KOPT-K1 (cell line): ENCODE results near the gene FREM3.
"Not testable (repeated sequence)": the region's sequence is repeated elsewhere in the genome, so short reads cannot be mapped to it uniquely, and the experiment has no call there.

Experiments used
- H3K27ac ChIP-seq: fragments of 200-600 bp; sonication (generic); 2 replicates; pipeline ENCODE4 v1.5.1; 2016; ENCODE audit warnings: antibody characterized with exemption, mild to moderate bottlenecking, low read depth, low read length; ENCODE audit not compliant: poor library complexity, severe bottlenecking
- H3K36me3 ChIP-seq: fragments of 200-600 bp; sonication (generic); 2 replicates; pipeline ENCODE4 v1.5.1; 2017; ENCODE audit warnings: antibody characterized with exemption, mild to moderate bottlenecking, low read length, moderate library complexity; ENCODE audit not compliant: insufficient read depth
- H3K9me3 ChIP-seq: fragments of 200-600 bp; sonication (generic); 2 replicates; pipeline ENCODE4 v1.5.1; 2017; ENCODE audit warnings: antibody characterized with exemption, low read length, mild to moderate bottlenecking; ENCODE audit not compliant: insufficient read depth, poor library complexity, severe bottlenecking

Gene FREM3

GRCh38 chr4:143575331-143575730, 125.1 kb downstream of the FREM3 start:
- Histone ChIP-seq H3K36me3 (no peaks in the 10 kb centered on the region), H3K9me3 (no peaks in the 10 kb centered on the region), H3K27ac (no peak overlapping the region)

GRCh38 chr4:143564472-143564871, 136.0 kb downstream of the FREM3 start:
- Histone ChIP-seq H3K27ac (no peak overlapping the region), H3K9me3 (peaks cover 10% of the 10 kb centered on the region), H3K36me3 (no peaks in the 10 kb centered on the region)

- Histone ChIP-seq H3K9me3 (peaks cover 18% of the 10 kb centered on the region), H3K27ac (no peak overlapping the region), H3K36me3 (peaks cover 32% of the 10 kb centered on the region)
These were observed 140.7 kb downstream of the FREM3 start for GRCh38 chr4:143559757-143560147.

- Histone ChIP-seq H3K36me3 (peaks cover 38% of the 10 kb centered on the region), H3K27ac (no peak overlapping the region), H3K9me3 (peaks cover 18% of the 10 kb centered on the region)
These were observed 141.4 kb downstream of the FREM3 start for GRCh38 chr4:143558823-143559756.

GRCh38 chr4:143558286-143558685, 142.2 kb downstream of the FREM3 start:
- H3K9me3 ChIP-seq = peaks cover 18% of the 10 kb centered on the region
- no peak overlapping the region for H3K27ac ChIP-seq
- H3K36me3 ChIP-seq = peaks cover 47% of the 10 kb centered on the region

GRCh38 chr4:143555676-143556075, 144.8 kb downstream of the FREM3 start:
- Histone ChIP-seq H3K9me3 (peaks cover 18% of the 10 kb centered on the region), H3K36me3 (peaks cover 73% of the 10 kb centered on the region), H3K27ac (no peak overlapping the region)

- H3K9me3 ChIP-seq = peaks cover 13% of the 10 kb centered on the region
- H3K36me3 ChIP-seq = peaks cover 80% of the 10 kb centered on the region
- H3K27ac ChIP-seq = no peak overlapping the region
These were observed 145.5 kb downstream of the FREM3 start for GRCh38 chr4:143554728-143555597.

GRCh38 chr4:143549928-143550327, 150.5 kb downstream of the FREM3 start:
- H3K36me3 ChIP-seq = peaks cover 100% of the 10 kb centered on the region
- H3K9me3 ChIP-seq = no peaks in the 10 kb centered on the region
- H3K27ac ChIP-seq = no peak overlapping the region

GRCh38 chr4:143539670-143540023, 160.8 kb downstream of the FREM3 start:
- H3K27ac ChIP-seq = no peak overlapping the region
- H3K9me3 ChIP-seq = no peaks in the 10 kb centered on the region
- H3K36me3 ChIP-seq = peaks cover 100% of the 10 kb centered on the region

- Histone ChIP-seq H3K36me3 (peaks cover 100% of the 10 kb centered on the region), H3K9me3 (no peaks in the 10 kb centered on the region), H3K27ac (no peak overlapping the region)
These were observed 161.4 kb downstream of the FREM3 start for GRCh38 chr4:143538979-143539669.

- Histone ChIP-seq H3K36me3 (peaks cover 100% of the 10 kb centered on the region), H3K9me3 (no peaks in the 10 kb centered on the region), H3K27ac (no peak overlapping the region)
These were observed 168.5 kb downstream of the FREM3 start for GRCh38 chr4:143531788-143532491.

GRCh38 chr4:143531380-143531779, 169.1 kb downstream of the FREM3 start:
- Histone ChIP-seq H3K9me3 (no peaks in the 10 kb centered on the region), H3K27ac (no peak overlapping the region), H3K36me3 (peaks cover 100% of the 10 kb centered on the region)

- peaks cover 100% of the 10 kb centered on the region for H3K36me3 ChIP-seq
- H3K9me3 ChIP-seq, H3K27ac ChIP-seq: not testable (repeated sequence)
These were observed 172.4 kb downstream of the FREM3 start for GRCh38 chr4:143528046-143528445.
